WTC11 (cell line): ENCODE measurements around the gene UBTD1. TPM values are rescaled to one million over a fixed set of nuclear protein-coding genes. Genes with fewer than 3 reads are reported as not detected.
A peak's percentile ranks its signal among the peaks of the same experiment; 100 is the strongest.
"Not testable (repeated sequence)": the region's sequence is repeated elsewhere in the genome, so short reads cannot be mapped to it uniquely, and the experiment has no call there.

Experiments
- ATAC-seq: fragments of 200-7000 bp; cut with Tn5 transposase; 2 replicates; pipeline ENCODE4 v1.10.0; 2021; ENCODE audit warnings: mild to moderate bottlenecking, moderate library complexity
- CTCF ChIA-PET: fragments of 300-600 bp; sonication (Branson Sonifier 250); formaldehyde crosslinking; loops from one replicate; lab custom pipeline; 2021; ENCODE audit warnings: antibody characterized with exemption; lab: Charles Lee
- POLR2A ChIA-PET: fragments of 350-600 bp; sonication (Branson Sonifier 250); formaldehyde crosslinking; loops from one replicate; lab custom pipeline; 2021; ENCODE audit warnings: antibody characterized with exemption; lab: Charles Lee
- DNase-seq: peaks from one replicate; pipeline ENCODE4 v3.0.0; 2021; ENCODE audit warnings: low spot score
- H3K27ac Mint-ChIP-seq: 2 replicates; pipeline ENCODE4 v1.8.0; 2021; ENCODE audit warnings: mixed read lengths
- H3K27me3 Mint-ChIP-seq: 2 replicates; pipeline ENCODE4 v1.8.0; 2021; ENCODE audit warnings: low read depth, mild to moderate bottlenecking, moderate library complexity, mixed read lengths
- H3K36me3 Mint-ChIP-seq: 2 replicates; pipeline ENCODE4 v1.8.0; 2021; ENCODE audit warnings: mixed read lengths
- H3K4me1 Mint-ChIP-seq: 2 replicates; pipeline ENCODE4 v1.8.0; 2022; ENCODE audit warnings: mixed read lengths
- H3K4me3 Mint-ChIP-seq: 2 replicates; pipeline ENCODE4 v1.8.0; 2021; ENCODE audit warnings: mild to moderate bottlenecking, moderate library complexity, mixed read lengths
- H3K9me3 Mint-ChIP-seq: 2 replicates; pipeline ENCODE4 v1.8.0; 2021; ENCODE audit warnings: mixed read lengths
- CREB1 ChIP-seq: sonication (generic); formaldehyde crosslinking; IDR thresholded peaks from 2 replicates; pipeline ENCODE4 v1.8.0; 2023; ENCODE audit warnings: mild to moderate bottlenecking, missing genetic modification reagents
- CTCF ChIP-seq: fragments of 200-600 bp; IDR thresholded peaks from 2 replicates; pipeline ENCODE4 v1.8.0; 2022; ENCODE audit warnings: antibody characterized with exemption
- GABPB1 ChIP-seq: sonication (generic); formaldehyde crosslinking; IDR thresholded peaks from 2 replicates; pipeline ENCODE4 v1.8.1; 2023; ENCODE audit warnings: mild to moderate bottlenecking, missing genetic modification reagents
- ZBTB43 ChIP-seq: sonication (generic); formaldehyde crosslinking; IDR thresholded peaks from 2 replicates; pipeline ENCODE4 v1.8.1; 2023; ENCODE audit warnings: mild to moderate bottlenecking, missing genetic modification reagents
- total RNA-seq: library from RNA; stranded (reverse); gene quantifications from 3 replicates; pipeline ENCODE4 v1.2.3, GENCODE V29; 2021

UBTD1 gene
- total RNA-seq, 1 experiment from 2014 or later: 35.7 TPM

- 0 out of 2 replicates have a peak, but pooled peaks have one; percentile 27 for TF ChIP-seq ZBTB43 (CRISPR knock-in tag)
- TF ChIP-seq, all 79 proteins: peak for 5
Measured at GRCh38 chr10:97553575-97554031, 54.9 kb downstream of the UBTD1 start (continued).

GRCh38 chr10:97554336-97554735, 55.6 kb downstream of the UBTD1 start:
- Mint-ChIP-seq H3K4me1 (peaks cover 37% of the 10 kb centered on the region), H3K9me3 (peaks cover 14% of the 10 kb centered on the region), H3K36me3 (peaks cover 11% of the 10 kb centered on the region)
- not testable (repeated sequence) for H3K4me3 Mint-ChIP-seq, ATAC-seq, DNase-seq, H3K27ac Mint-ChIP-seq, H3K27me3 Mint-ChIP-seq
- ChIA-PET POLR2A (interaction anchor here (0.9 to 1.1 kb wide), 2 partner anchors 56 to 86 kb away, joined by 3 read pairs; partner anchors contain the start of genes MMS19, PI4K2A and UBTD1), CTCF (interaction anchor here (0.7 to 10.3 kb wide), 28 partner anchors 10 to 153 kb away, joined by 3 to 177 read pairs (median 6); partner anchors contain the start of genes ANKRD2, HOGA1, RRP12 and UBTD1)

DNA sequence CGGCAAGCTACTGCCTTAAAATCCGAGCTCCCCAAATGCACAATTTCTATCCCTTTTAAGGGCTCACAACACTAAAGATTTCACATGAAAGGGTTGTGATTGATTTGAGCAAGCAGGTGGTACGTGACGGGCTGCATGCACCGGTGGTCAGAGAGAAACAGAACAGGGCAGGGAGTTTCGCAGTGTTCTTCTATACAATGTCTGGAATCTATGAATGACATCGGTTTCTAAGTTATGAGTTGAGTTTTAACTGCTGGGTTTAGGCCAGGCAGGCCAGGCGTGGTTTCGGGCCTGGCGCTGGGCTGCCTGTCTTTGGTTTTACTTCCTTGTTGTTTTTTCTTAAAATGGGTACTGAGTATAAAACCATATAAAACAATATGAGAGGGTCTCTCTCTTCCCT, 56.8 kb downstream of the UBTD1 start:
- POLR2A ChIA-PET, ATAC-seq: not testable (repeated sequence)
- CTCF ChIA-PET: interaction anchor here (10.3 kb wide), 1 partner anchor 21 kb away, joined by 177 read pairs; no protein-coding TSS in a partner anchor

GRCh38 chr10:97560731-97561381, 62.1 kb downstream of the UBTD1 start:
- H3K4me3 Mint-ChIP-seq, CTCF ChIA-PET, DNase-seq, H3K27me3 Mint-ChIP-seq, H3K27ac Mint-ChIP-seq, H3K4me1 Mint-ChIP-seq, ATAC-seq, POLR2A ChIA-PET: not testable (repeated sequence)
- peaks cover 25% of the 10 kb centered on the region for H3K36me3 Mint-ChIP-seq
- TF ChIP-seq GABPB1 (CRISPR knock-in tag): peak; percentile 96
- H3K9me3 Mint-ChIP-seq: peaks cover 31% of the 10 kb centered on the region

More for the DNA sequence above, 56.8 kb downstream of the UBTD1 start:
- peaks cover 17% of the 10 kb centered on the region for H3K36me3 Mint-ChIP-seq
- not testable (repeated sequence) for H3K27ac Mint-ChIP-seq, H3K4me3 Mint-ChIP-seq, H3K27me3 Mint-ChIP-seq, DNase-seq
- peaks cover 21% of the 10 kb centered on the region for H3K9me3 Mint-ChIP-seq
- H3K4me1 Mint-ChIP-seq: peaks cover 25% of the 10 kb centered on the region

DNA sequence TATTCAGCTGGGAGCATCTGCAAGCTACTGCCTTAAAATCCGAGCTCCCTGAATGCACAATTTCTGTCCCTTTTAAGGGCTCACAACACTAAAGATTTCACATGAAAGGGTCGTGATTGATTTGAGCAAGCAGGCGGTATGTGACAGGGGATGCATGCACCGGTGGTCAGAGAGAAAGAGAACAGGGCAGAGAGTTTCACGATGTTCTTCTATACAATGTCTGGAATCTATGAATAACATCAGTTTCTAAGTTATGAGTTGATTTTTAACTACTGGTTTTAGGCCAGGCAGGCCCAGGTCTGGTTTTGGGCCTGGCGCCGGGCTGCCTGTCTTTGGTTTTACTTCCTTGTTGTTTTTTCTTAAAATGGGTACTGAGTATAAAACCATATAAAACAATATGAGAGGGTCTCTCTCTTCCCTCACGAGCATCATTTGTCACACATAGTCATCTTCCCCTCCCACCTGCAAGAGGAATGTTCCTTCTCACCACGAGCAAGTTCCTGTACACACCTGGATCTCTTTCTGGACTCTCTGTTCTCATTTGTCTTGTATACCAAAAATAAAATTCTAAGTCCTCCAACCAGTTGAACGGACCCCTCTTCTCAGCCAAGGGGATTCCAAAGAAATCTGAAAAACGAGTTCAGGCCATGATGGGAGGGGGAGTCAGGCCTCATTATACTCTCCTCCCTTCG, 62.8 kb downstream of the UBTD1 start:
- CTCF ChIA-PET, H3K4me3 Mint-ChIP-seq, ATAC-seq, H3K27ac Mint-ChIP-seq, DNase-seq, POLR2A ChIA-PET, H3K27me3 Mint-ChIP-seq, H3K4me1 Mint-ChIP-seq: not testable (repeated sequence)
- H3K9me3 Mint-ChIP-seq: peaks cover 29% of the 10 kb centered on the region
- H3K36me3 Mint-ChIP-seq: peaks cover 25% of the 10 kb centered on the region

GRCh38 chr10:97562329-97562728, 63.6 kb downstream of the UBTD1 start:
- DNase-seq, POLR2A ChIA-PET, H3K4me3 Mint-ChIP-seq, H3K27me3 Mint-ChIP-seq, H3K4me1 Mint-ChIP-seq, ATAC-seq, H3K27ac Mint-ChIP-seq, CTCF ChIA-PET: not testable (repeated sequence)
- Mint-ChIP-seq H3K9me3 (peaks cover 29% of the 10 kb centered on the region), H3K36me3 (peaks cover 25% of the 10 kb centered on the region)

DNA sequence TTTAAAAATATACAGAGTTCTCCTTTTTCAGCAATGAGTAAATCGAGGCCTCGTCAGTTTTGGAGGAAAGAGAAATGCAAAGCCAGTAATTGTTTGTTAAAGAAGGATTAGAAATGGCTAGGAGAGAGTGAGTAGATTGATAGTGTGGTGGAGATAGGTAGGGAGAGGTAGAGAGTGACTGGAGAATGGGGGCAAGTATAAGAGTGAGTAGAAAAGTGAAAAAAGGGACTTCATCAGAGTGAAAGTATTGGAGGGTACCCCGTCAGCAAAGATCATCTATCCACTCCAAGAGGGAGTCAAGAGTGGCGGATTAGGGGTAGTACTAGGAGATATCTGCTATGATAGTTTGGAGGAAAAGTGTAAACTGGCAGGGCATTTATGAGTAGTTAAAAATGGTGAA, 64.6 kb downstream of the UBTD1 start:
- H3K4me1 Mint-ChIP-seq: peaks cover 10% of the 10 kb centered on the region
- no peaks in the 10 kb centered on the region for H3K27me3 Mint-ChIP-seq
- peaks cover 25% of the 10 kb centered on the region for H3K36me3 Mint-ChIP-seq
- ChIA-PET POLR2A (no interaction called here), CTCF (no interaction called here)
- ATAC-seq (no peak), DNase-seq (no peak)
- H3K4me3 Mint-ChIP-seq: no peak overlapping the region
- H3K9me3 Mint-ChIP-seq: peaks cover 29% of the 10 kb centered on the region
- TF ChIP-seq CREB1 (CRISPR knock-in tag): no peak
- no peak overlapping the region for H3K27ac Mint-ChIP-seq

GRCh38 chr10:97564776-97565175, 66.1 kb downstream of the UBTD1 start:
- no peak for ATAC-seq
- peaks cover 25% of the 10 kb centered on the region for H3K36me3 Mint-ChIP-seq
- peaks cover 4% of the 10 kb centered on the region; the same call in 1 of the 2 replicates for H3K4me1 Mint-ChIP-seq
- TF ChIP-seq CTCF: no peak
- TF ChIP-seq, all 79 proteins: peak for 0
- Mint-ChIP-seq H3K9me3 (peaks cover 29% of the 10 kb centered on the region), H3K27me3 (no peaks in the 10 kb centered on the region), H3K27ac (no peak overlapping the region; the same call in 1 of the 2 replicates), H3K4me3 (no peak overlapping the region)
- DNase-seq: no peak
- ChIA-PET CTCF (interaction anchor here (0.7 kb wide), 1 partner anchor 22 kb away, joined by 3 read pairs; no protein-coding TSS in a partner anchor), POLR2A (no interaction called here)
